Upper lobe of left lung (tissue), 4 donors: Measurements from ENCODE around the gene LRRC1.

Experiments
- EP300 ChIP-seq, 4 donors: sonication (generic); formaldehyde crosslinking; IDR thresholded peaks; one replicate each; pipeline ENCODE4 v1.5.1; 2017; ENCODE audit warnings: antibody characterized with exemption in 4 of 4, control low read depth in 2 of 4
- POLR2A ChIP-seq, 4 donors: fragments of 450-650 bp; IDR thresholded peaks; one replicate each; pipeline ENCODE4 v1.5.1; 2016 to 2017; ENCODE audit warnings: antibody characterized with exemption in 4 of 4, mild to moderate bottlenecking in 2 of 4
- POLR2AphosphoS5 ChIP-seq, 2 donors: sonication (generic); formaldehyde crosslinking; IDR thresholded peaks; one replicate each; pipeline ENCODE4 v1.5.1; 2017; ENCODE audit warnings: antibody characterized with exemption in 2 of 2
- TF ChIP-seq, protein P1 (sequence below), 6 experiments: fragments of 450-650 bp in 4 of 6; fragments of 200-600 bp in 2 of 6; sonication (generic) in 2 of 6; IDR thresholded peaks; one replicate each; pipeline ENCODE4 v1.5.1; 2016 to 2019; ENCODE audit warnings: antibody characterized with exemption in 6 of 6

DNA sequence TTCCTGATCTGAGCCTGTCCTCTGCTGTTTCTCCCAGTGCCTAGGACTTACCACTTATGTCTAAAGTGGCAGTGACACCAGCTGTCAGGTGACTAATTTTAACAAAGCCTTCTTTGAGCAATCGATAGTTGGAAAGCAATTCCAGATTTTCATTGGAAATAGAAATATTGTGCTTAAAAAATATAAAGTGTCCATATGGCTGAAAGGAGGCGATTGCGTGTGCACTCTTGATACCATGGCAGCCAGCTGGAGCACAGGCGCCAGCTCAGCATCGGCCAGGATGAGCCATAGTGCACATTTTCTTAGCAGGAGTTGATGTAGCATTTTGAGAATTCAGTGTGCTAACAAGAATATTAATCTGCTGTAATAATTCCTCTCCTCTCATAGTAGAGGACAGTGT is 70.0 kb downstream of the LRRC1 start:
- TF ChIP-seq, protein P1, sequence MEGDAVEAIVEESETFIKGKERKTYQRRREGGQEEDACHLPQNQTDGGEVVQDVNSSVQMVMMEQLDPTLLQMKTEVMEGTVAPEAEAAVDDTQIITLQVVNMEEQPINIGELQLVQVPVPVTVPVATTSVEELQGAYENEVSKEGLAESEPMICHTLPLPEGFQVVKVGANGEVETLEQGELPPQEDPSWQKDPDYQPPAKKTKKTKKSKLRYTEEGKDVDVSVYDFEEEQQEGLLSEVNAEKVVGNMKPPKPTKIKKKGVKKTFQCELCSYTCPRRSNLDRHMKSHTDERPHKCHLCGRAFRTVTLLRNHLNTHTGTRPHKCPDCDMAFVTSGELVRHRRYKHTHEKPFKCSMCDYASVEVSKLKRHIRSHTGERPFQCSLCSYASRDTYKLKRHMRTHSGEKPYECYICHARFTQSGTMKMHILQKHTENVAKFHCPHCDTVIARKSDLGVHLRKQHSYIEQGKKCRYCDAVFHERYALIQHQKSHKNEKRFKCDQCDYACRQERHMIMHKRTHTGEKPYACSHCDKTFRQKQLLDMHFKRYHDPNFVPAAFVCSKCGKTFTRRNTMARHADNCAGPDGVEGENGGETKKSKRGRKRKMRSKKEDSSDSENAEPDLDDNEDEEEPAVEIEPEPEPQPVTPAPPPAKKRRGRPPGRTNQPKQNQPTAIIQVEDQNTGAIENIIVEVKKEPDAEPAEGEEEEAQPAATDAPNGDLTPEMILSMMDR (IDR thresholded peaks at IDR 0.05), result no peak
- TF ChIP-seq POLR2A (IDR thresholded peaks at IDR 0.05), result no peak
- no peak for TF ChIP-seq POLR2AphosphoS5 (IDR thresholded peaks at IDR 0.05)
- no peak for TF ChIP-seq EP300 (IDR thresholded peaks at IDR 0.05)
